Activated naive CD8-positive, alpha-beta T cell treated with anti-CD3 and anti-CD28 coated beads, Interleukin-2, amount 10 ng/mL, durations not matched to agents 7 days and 5 days (primary cell): ENCODE results near the gene ZNF688. TPM values are rescaled to one million over a fixed set of nuclear protein-coding genes. Genes with fewer than 3 reads are reported as not detected.
"Not testable (repeated sequence)": the region's sequence is repeated elsewhere in the genome, so short reads cannot be mapped to it uniquely, and the experiment has no call there.

Experiments used
- ATAC-seq: fragments of 150-1000 bp; cut with Tn5 transposase; one replicate; pipeline ENCODE4 v1.10.0; 2021; ENCODE audit warnings: low read depth, moderate library complexity
- POLR2A ChIA-PET: fragments of 350-600 bp; sonication (Branson Sonifier 250); formaldehyde crosslinking; loops from one replicate; lab custom pipeline; 2021; ENCODE audit warnings: antibody characterized with exemption; lab: Charles Lee
- DNase-seq: peaks from one replicate; pipeline ENCODE4 v3.0.0; 2021
- H3K27ac Mint-ChIP-seq: one replicate; pipeline ENCODE4 v1.8.0; 2022; ENCODE audit warnings: mild to moderate bottlenecking, mixed read lengths
- H3K27me3 Mint-ChIP-seq: one replicate; pipeline ENCODE4 v1.8.0; 2022; ENCODE audit warnings: mild to moderate bottlenecking, moderate library complexity, mixed read lengths
- H3K36me3 Mint-ChIP-seq: one replicate; pipeline ENCODE4 v1.8.0; 2021; ENCODE audit warnings: mild to moderate bottlenecking, mixed read lengths
- H3K4me1 Mint-ChIP-seq: one replicate; pipeline ENCODE4 v1.8.0; 2021; ENCODE audit warnings: mixed read lengths
- H3K4me3 Mint-ChIP-seq: one replicate; pipeline ENCODE4 v1.8.0; 2022; ENCODE audit warnings: mild to moderate bottlenecking, moderate library complexity, mixed read lengths
- H3K9me3 Mint-ChIP-seq: one replicate; pipeline ENCODE4 v1.8.0; 2021; ENCODE audit warnings: mixed read lengths
- total RNA-seq, 2 experiments: library from RNA; stranded (reverse); gene quantifications; one replicate each; pipeline ENCODE4 v1.2.3, GENCODE V29; 2021

The ZNF688 gene
- total RNA-seq, 2 experiments from 2014 or later = 17.8 to 18.3 TPM

- Mint-ChIP-seq H3K4me1 (peaks cover 12% of the 10 kb centered on the region), H3K27me3 (no peaks in the 10 kb centered on the region), H3K4me3 (no peak overlapping the region), H3K9me3 (no peaks in the 10 kb centered on the region), H3K36me3 (peaks cover 4% of the 10 kb centered on the region), H3K27ac (no peak overlapping the region)
- POLR2A ChIA-PET = interaction anchor here (0.9 to 2.3 kb wide), 2 partner anchors 11 kb away, joined by 3 to 5 read pairs; partner anchors contain the start of gene ZNF747
- DNase-seq = no peak
- no peak for ATAC-seq
Measured at GRCh38 chr16:30546115-30546514, 25.4 kb downstream of the ZNF688 start.

- Mint-ChIP-seq H3K9me3 (no peaks in the 10 kb centered on the region), H3K4me3 (no peak overlapping the region), H3K27me3 (no peaks in the 10 kb centered on the region), H3K4me1 (peaks cover 3% of the 10 kb centered on the region), H3K27ac (no peak overlapping the region), H3K36me3 (peaks cover 6% of the 10 kb centered on the region)
- no peak for ATAC-seq
- POLR2A ChIA-PET = interaction anchor here (0.5 to 1.0 kb wide), 3 partner anchors 9 to 111 kb away, joined by 3 to 4 read pairs (median 3); partner anchors contain the start of gene ZNF747
- no peak for DNase-seq
Measured at GRCh38 chr16:30543067-30543466, 28.4 kb downstream of the ZNF688 start.

GRCh38 chr16:30541502-30542329, 29.8 kb downstream of the ZNF688 start:
- Mint-ChIP-seq H3K36me3 (peaks cover 4% of the 10 kb centered on the region), H3K27me3 (no peaks in the 10 kb centered on the region), H3K4me1 (peaks cover 6% of the 10 kb centered on the region), H3K9me3 (no peaks in the 10 kb centered on the region), H3K27ac (no peak overlapping the region), H3K4me3 (no peak overlapping the region)
- ATAC-seq = no peak
- no peak for DNase-seq
- POLR2A ChIA-PET = no interaction called here

- H3K27ac Mint-ChIP-seq, H3K9me3 Mint-ChIP-seq, ATAC-seq, H3K27me3 Mint-ChIP-seq, H3K36me3 Mint-ChIP-seq, H3K4me3 Mint-ChIP-seq, H3K4me1 Mint-ChIP-seq, POLR2A ChIA-PET, DNase-seq: not testable (repeated sequence)
Measured at GRCh38 chr16:30540916-30541464, 30.5 kb downstream of the ZNF688 start.

GRCh38 chr16:30539986-30540526, 31.5 kb downstream of the ZNF688 start:
- peaks cover 15% of the 10 kb centered on the region for H3K4me1 Mint-ChIP-seq
- H3K27me3 Mint-ChIP-seq, DNase-seq, POLR2A ChIA-PET, H3K36me3 Mint-ChIP-seq, H3K4me3 Mint-ChIP-seq, H3K9me3 Mint-ChIP-seq, H3K27ac Mint-ChIP-seq, ATAC-seq: not testable (repeated sequence)

GRCh38 chr16:30539000-30539964, 32.2 kb downstream of the ZNF688 start:
- ATAC-seq (no peak), DNase-seq (no peak)
- H3K9me3 Mint-ChIP-seq = no peaks in the 10 kb centered on the region
- H3K36me3 Mint-ChIP-seq = peaks cover 7% of the 10 kb centered on the region
- no peaks in the 10 kb centered on the region for H3K27me3 Mint-ChIP-seq
- POLR2A ChIA-PET = no interaction called here
- H3K27ac Mint-ChIP-seq = no peak overlapping the region
- H3K4me1 Mint-ChIP-seq = peaks cover 15% of the 10 kb centered on the region
- no peak overlapping the region for H3K4me3 Mint-ChIP-seq

GRCh38 chr16:30536391-30537024, 35.0 kb downstream of the ZNF688 start:
- H3K27me3 Mint-ChIP-seq, DNase-seq, ATAC-seq, H3K9me3 Mint-ChIP-seq, H3K36me3 Mint-ChIP-seq: not testable (repeated sequence)
- Mint-ChIP-seq H3K4me3 (peak overlapping the region; percentile 96), H3K4me1 (peaks cover 20% of the 10 kb centered on the region), H3K27ac (peak overlapping the region; percentile 99)
- POLR2A ChIA-PET = interaction anchor here (0.6 to 5.5 kb wide), 17 partner anchors 9 to 110 kb away, joined by 3 to 131 read pairs (median 13); partner anchors contain the start of genes DCTPP1, ZNF688, ZNF689 and ZNF764

- Mint-ChIP-seq H3K27me3 (no peaks in the 10 kb centered on the region), H3K4me3 (peak overlapping the region; percentile 96), H3K9me3 (no peaks in the 10 kb centered on the region), H3K27ac (peak overlapping the region; percentile 99), H3K36me3 (peaks cover 11% of the 10 kb centered on the region), H3K4me1 (peaks cover 21% of the 10 kb centered on the region)
- ATAC-seq (peak; percentile 69), DNase-seq (peak; percentile 73)
- POLR2A ChIA-PET = interaction anchor here (0.6 to 5.5 kb wide), 24 partner anchors 8 to 123 kb away, joined by 3 to 131 read pairs (median 10); partner anchors contain the start of genes DCTPP1, FBRS, ZNF688 and ZNF689
Measured at GRCh38 chr16:30535777-30536190, 35.7 kb downstream of the ZNF688 start.

- peak overlapping the region; percentile 99 for H3K27ac Mint-ChIP-seq
- DNase-seq = no peak
- H3K36me3 Mint-ChIP-seq = peaks cover 12% of the 10 kb centered on the region
- peak overlapping the region; percentile 96 for H3K4me3 Mint-ChIP-seq
- POLR2A ChIA-PET = interaction anchor here (0.6 to 5.5 kb wide), 28 partner anchors 8 to 124 kb away, joined by 3 to 131 read pairs (median 8); partner anchors contain the start of genes DCTPP1, FBRS, ZNF688 and ZNF689
- ATAC-seq = peak; percentile 21
- H3K27me3 Mint-ChIP-seq = no peaks in the 10 kb centered on the region
- no peaks in the 10 kb centered on the region for H3K9me3 Mint-ChIP-seq
- H3K4me1 Mint-ChIP-seq = peaks cover 23% of the 10 kb centered on the region
Measured at GRCh38 chr16:30535106-30535776, 36.3 kb downstream of the ZNF688 start.

- POLR2A ChIA-PET = interaction anchor here (1.3 to 5.5 kb wide), 22 partner anchors 9 to 125 kb away, joined by 3 to 131 read pairs (median 10); partner anchors contain the start of genes DCTPP1, FBRS, ZNF688 and ZNF689
- Mint-ChIP-seq H3K27ac (peak within 1 kb of the TSS; percentile 99), H3K4me1 (peaks cover 23% of the 10 kb centered on the region), H3K9me3 (no peaks in the 10 kb centered on the region), H3K27me3 (no peaks in the 10 kb centered on the region), H3K4me3 (peak within 1 kb of the TSS; percentile 96), H3K36me3 (peaks cover 12% of the 10 kb centered on the region)
- DNase-seq (peak; percentile 91), ATAC-seq (peak; percentile 83)
Measured at GRCh38 chr16:30534368-30535105, 37.0 kb downstream of the ZNF688 start, which contains the start of gene ZNF747. Gene ZNF747, minus strand, starts transcription at chr16:30534858. Its CDS starts 179 bp downstream, at chr16:30534679.
